Fibroblast of villous mesenchyme (primary cell): ENCODE data around the gene SOX13. TPM values are rescaled to one million over a fixed set of nuclear protein-coding genes. Genes with fewer than 3 reads are reported as not detected.

Experiments
- DNase-seq: peaks from one replicate; pipeline ENCODE4 v3.0.0-alpha.2; 2010; ENCODE audit warnings: low read depth
- H3K4me3 ChIP-seq: 2 replicates; pipeline ENCODE4 v1.5.1; 2011; ENCODE audit warnings: low read depth, mild to moderate bottlenecking, low read length
- CTCF ChIP-seq: IDR thresholded peaks from 2 replicates; pipeline ENCODE4 v1.5.1; 2012; ENCODE audit warnings: low read depth, mild to moderate bottlenecking, low read length; ENCODE audit not compliant: insufficient read depth
- total RNA-seq: library from RNA; depleted of rRNA; stranded (reverse); fragments of >200 nt; gene quantifications from 2 replicates; pipeline ENCODE4 v1.2.3, GENCODE V29; 2012

The SOX13 gene
- total RNA-seq, 1 donor: 14.7 TPM

GRCh38 chr1:204091787-204092312 lies 18.9 kb downstream of the SOX13 start:
- DNase-seq: no peak
- H3K4me3 ChIP-seq: no peak overlapping the region
- TF ChIP-seq CTCF: no peak

GRCh38 chr1:204092632-204093420 lies 19.9 kb downstream of the SOX13 start:
- TF ChIP-seq CTCF: no peak
- DNase-seq: no peak
- H3K4me3 ChIP-seq: no peak overlapping the region

- TF ChIP-seq CTCF: no peak
- no peak for DNase-seq
- H3K4me3 ChIP-seq: no peak overlapping the region
Observed at GRCh38 chr1:204093421-204093717, 20.5 kb downstream of the SOX13 start.

- H3K4me3 ChIP-seq: no peak overlapping the region
- DNase-seq: no peak
- no peak for TF ChIP-seq CTCF
Observed at GRCh38 chr1:204093781-204094180, 20.9 kb downstream of the SOX13 start.

- H3K4me3 ChIP-seq: no peak overlapping the region
- DNase-seq: no peak
Observed at GRCh38 chr1:204094313-204094729, 21.4 kb downstream of the SOX13 start.

GRCh38 chr1:204094856-204095634 lies 22.1 kb downstream of the SOX13 start:
- DNase-seq: no peak
- H3K4me3 ChIP-seq: no peak overlapping the region
- no peak for TF ChIP-seq CTCF

More at GRCh38 chr1:204094313-204094729, 21.4 kb downstream of the SOX13 start:
- TF ChIP-seq CTCF: no peak
